Kidney (tissue), 14 donors: ENCODE measurements around the gene ZNF362. TPM values are rescaled to one million over a fixed set of nuclear protein-coding genes. Genes with fewer than 3 reads are reported as not detected.
A peak's percentile ranks its signal among the peaks of the same experiment; 100 is the strongest.

Experiments
- DNase-seq, 5 donors: peaks; one replicate each; pipeline ENCODE4 v3.0.0-alpha.2; 2013 to 2020
- FAIRE-seq: peaks from 2 replicates; lab custom pipeline; 2012; peaks lifted over from hg19 to GRCh38; lab: Jason Lieb, UNC
- H3K27ac ChIP-seq, 2 donors: one replicate each; pipeline ENCODE4 v1.7.0; 2013; ENCODE audit warnings: low read depth in 2 of 2, low read length in 2 of 2, inconsistent platforms in 1 of 2
- H3K27me3 ChIP-seq: one replicate; pipeline ENCODE4 v1.7.1; 2013; ENCODE audit warnings: low read length, inconsistent platforms; ENCODE audit not compliant: control insufficient read depth, insufficient read depth
- H3K36me3 ChIP-seq, 3 donors: one replicate each; pipeline versions ENCODE4 v1.7.0 to v1.7.1; 2013; ENCODE audit warnings: low read length in 3 of 3, control low read depth in 1 of 3, inconsistent platforms in 1 of 3; ENCODE audit not compliant: insufficient read depth in 3 of 3, control insufficient read depth in 2 of 3
- H3K4me1 ChIP-seq, 3 donors: one replicate each; pipeline versions ENCODE4 v1.7.0 to v1.7.1; 2013; ENCODE audit warnings: low read length in 3 of 3, inconsistent platforms in 1 of 3, low read depth in 1 of 3; ENCODE audit not compliant: control insufficient read depth in 2 of 3, insufficient read depth in 2 of 3
- H3K4me3 ChIP-seq, 3 donors: one replicate each; pipeline versions ENCODE4 v1.7.0 to v1.8.1; 2013; ENCODE audit warnings: low read length in 3 of 3, control low read depth in 1 of 3, inconsistent platforms in 1 of 3
- H3K9ac ChIP-seq, 3 donors: one replicate each; pipeline versions ENCODE4 v1.7.0 to v1.7.1; 2013; ENCODE audit warnings: low read length in 3 of 3, control low read depth in 1 of 3, inconsistent platforms in 1 of 3
- H3K9me3 ChIP-seq, 3 donors: one replicate each; pipeline versions ENCODE4 v1.7.0 to v1.7.1; 2013; ENCODE audit warnings: low read length in 3 of 3, control low read depth in 1 of 3, inconsistent platforms in 1 of 3; ENCODE audit not compliant: control insufficient read depth in 2 of 3, insufficient read depth in 1 of 3
- CTCF ChIP-seq: IDR thresholded peaks from 3 replicates; pipeline ENCODE4 v1.5.1; 2012; ENCODE audit warnings: mild to moderate bottlenecking, moderate library complexity, borderline replicate concordance; ENCODE audit not compliant: insufficient read depth; ENCODE audit errors: extremely low read depth
- intact Hi-C: fragments of 100-400 bp; cut with DNase I; formaldehyde crosslinking; loops from one replicate; pipeline ENCODE4 v1.11.1; 2022
- polyA plus RNA-seq: library from polyadenylated mRNA; stranded (reverse); fragments of 350-450 nt; fragmentation: Illumina TruSeq; extraction: RNeasy Lipid Tissue Mini Kit (QIAGEN cat#74804); gene quantifications from one replicate; pipeline ENCODE4 v1.2.3, GENCODE V29; 2014; ENCODE audit warnings: low read depth, low replicate concordance; ENCODE audit not compliant: insufficient read depth
- total RNA-seq: library from RNA; stranded (reverse); fragmentation: NEBNext Ultra II Directional; extraction: Animal tissue kit (Norgen Biotek cat#: 25700); gene quantifications from one replicate; pipeline ENCODE4 v1.2.1, GENCODE V29; 2021
- donor health status: control.
- donor health status: control.
- donor health status: control.
- donor health status: control.
- donor health status: control.
- donor health status: DM: yes; HTN: yes; CAD: no.
- donor health status: Normal renal cell carcinoma (clear cell type).

The ZNF362 gene
- total and polyA plus RNA-seq, 2 donors from 2014 or later: 17.4 to 36.9 TPM

- peaks cover 0 to 13% (median 11%) of the 10 kb centered on the region in 3 donors for H3K4me1 ChIP-seq
- H3K4me3 ChIP-seq: no peak overlapping the region
- H3K9ac ChIP-seq: no peak overlapping the region
- intact Hi-C loops: loop anchor here (10.0 kb wide), 2 partner anchors 162 to 178 kb away; no protein-coding TSS in a partner anchor
- no peak for TF ChIP-seq CTCF
- no peaks in the 10 kb centered on the region for H3K9me3 ChIP-seq
- DNase-seq (no peak), FAIRE-seq (no peak)
- no peaks in the 10 kb centered on the region for H3K27me3 ChIP-seq
- H3K36me3 ChIP-seq: peaks cover 9 to 30% (median 9%) of the 10 kb centered on the region in 3 donors
- H3K27ac ChIP-seq: peak overlapping the region in 1 of 2 donors; percentile 53
Observed at GRCh38 chr1:33286451-33287185, 30.3 kb downstream of the ZNF362 start.

GRCh38 chr1:33287317-33287716, 31.0 kb downstream of the ZNF362 start:
- TF ChIP-seq CTCF: no peak
- no peak for DNase-seq
- peak overlapping the region in 1 of 2 donors; percentile 53 for H3K27ac ChIP-seq

GRCh38 chr1:33288976-33289857, 32.9 kb downstream of the ZNF362 start:
- peaks cover 0 to 15% (median 11%) of the 10 kb centered on the region in 3 donors for H3K4me1 ChIP-seq
- no peak overlapping the region for H3K27ac ChIP-seq
- TF ChIP-seq CTCF: no peak
- H3K27me3 ChIP-seq: no peaks in the 10 kb centered on the region
- H3K9me3 ChIP-seq: no peaks in the 10 kb centered on the region
- intact Hi-C loops: loop anchor here (10.0 kb wide), 2 partner anchors 164 to 176 kb away; no protein-coding TSS in a partner anchor
- no peak for FAIRE-seq
- DNase-seq: peak in 1 of 5 donors; percentile 45
- no peak overlapping the region for H3K9ac ChIP-seq
- no peak overlapping the region for H3K4me3 ChIP-seq
- peaks cover 6 to 14% (median 9%) of the 10 kb centered on the region in 3 donors for H3K36me3 ChIP-seq

More at GRCh38 chr1:33287317-33287716, 31.0 kb downstream of the ZNF362 start:
- intact Hi-C loops: loop anchor here (10.0 kb wide), 2 partner anchors 163 to 177 kb away; no protein-coding TSS in a partner anchor
- Histone ChIP-seq H3K9me3 (no peaks in the 10 kb centered on the region), H3K27me3 (no peaks in the 10 kb centered on the region), H3K4me1 (peaks cover 0 to 13% (median 11%) of the 10 kb centered on the region in 3 donors), H3K9ac (no peak overlapping the region), H3K36me3 (peaks cover 3 to 23% (median 4%) of the 10 kb centered on the region in 3 donors), H3K4me3 (no peak overlapping the region)
- FAIRE-seq: no peak
